DOHH2 (cell line): Measurements from ENCODE around the gene KBTBD12.

ENCODE experiments used
- H3F3A ChIP-seq: fragments of 200-600 bp; sonication (generic), shearing (Covaris generic); 2 replicates; pipeline ENCODE4 v1.6.0; 2016; ENCODE audit warnings: antibody characterized with exemption, mild to moderate bottlenecking; ENCODE audit not compliant: control insufficient read depth, insufficient read depth
- H3K27ac ChIP-seq: fragments of 200-600 bp; sonication (generic); 2 replicates; pipeline ENCODE4 v1.5.1; 2014; ENCODE audit warnings: low read depth, mild to moderate bottlenecking, low read length, moderate library complexity
- H3K27me3 ChIP-seq: fragments of 200-600 bp; sonication (generic); 2 replicates; pipeline ENCODE4 v1.6.1; 2014; ENCODE audit warnings: mild to moderate bottlenecking, low read length, mixed read lengths; ENCODE audit not compliant: control insufficient read depth
- H3K36me3 ChIP-seq: fragments of 200-600 bp; sonication (generic); 2 replicates; pipeline ENCODE4 v1.6.1; 2014; ENCODE audit warnings: mild to moderate bottlenecking, low read length, moderate library complexity, mixed read lengths; ENCODE audit not compliant: control insufficient read depth
- H3K4me1 ChIP-seq: fragments of 200-600 bp; sonication (generic); 2 replicates; pipeline ENCODE4 v1.6.1; 2014; ENCODE audit warnings: mild to moderate bottlenecking, low read length, mixed read lengths; ENCODE audit not compliant: control insufficient read depth
- H3K4me2 ChIP-seq: fragments of 200-600 bp; sonication (generic); 2 replicates; pipeline ENCODE4 v1.6.0; 2014; ENCODE audit warnings: mild to moderate bottlenecking, low read length, moderate library complexity
- H3K4me3 ChIP-seq: fragments of 200-600 bp; sonication (generic); 2 replicates; pipeline ENCODE4 v1.5.1; 2014; ENCODE audit warnings: mild to moderate bottlenecking, low read length, mixed read lengths
- H3K79me2 ChIP-seq: fragments of 200-600 bp; sonication (generic); 2 replicates; pipeline ENCODE4 v1.6.1; 2014; ENCODE audit warnings: mild to moderate bottlenecking, low read length, mixed read lengths; ENCODE audit not compliant: control insufficient read depth
- H3K9me2 ChIP-seq: fragments of 200-600 bp; sonication (generic); replicated peaks from 2 replicates; pipeline ENCODE4 v1.6.1; 2014; ENCODE audit warnings: mild to moderate bottlenecking, low read length, mixed read lengths; ENCODE audit not compliant: control insufficient read depth
- H3K9me3 ChIP-seq: fragments of 200-600 bp; sonication (generic); 2 replicates; pipeline ENCODE4 v1.6.1; 2014; ENCODE audit warnings: antibody characterized with exemption, low read length, mixed read lengths; ENCODE audit not compliant: control insufficient read depth, insufficient read depth
- H4K20me1 ChIP-seq: fragments of 200-600 bp; sonication (generic); 2 replicates; pipeline ENCODE4 v1.6.0; 2014; ENCODE audit warnings: low read depth, mild to moderate bottlenecking, antibody characterized with exemption, low read length, moderate library complexity; ENCODE audit not compliant: control insufficient read depth, insufficient read depth
- CTCF ChIP-seq: fragments of 200-600 bp; sonication (generic); IDR thresholded peaks from one replicate; pipeline ENCODE4 v1.5.1; 2014; ENCODE audit warnings: antibody characterized with exemption, mild to moderate bottlenecking, low read depth, low read length; ENCODE audit not compliant: poor library complexity, severe bottlenecking
- EZH2phosphoT487 ChIP-seq: fragments of 200-600 bp; sonication (generic); IDR thresholded peaks from 2 replicates; pipeline ENCODE4 v1.6.1; 2017; ENCODE audit warnings: borderline replicate concordance, mild to moderate bottlenecking, antibody characterized with exemption, low read length, moderate library complexity, mixed read lengths

Gene KBTBD12

GRCh38 chr3:127908202-127908601 is 6.8 kb upstream of the KBTBD12 start:
- H3K79me2 ChIP-seq = no peaks in the 10 kb centered on the region
- H3K9me2 ChIP-seq = no peaks in the 10 kb centered on the region
- no peaks in the 10 kb centered on the region for H3K4me1 ChIP-seq
- no peak overlapping the region for H3K27ac ChIP-seq
- no peaks in the 10 kb centered on the region for H3K36me3 ChIP-seq
- no peak overlapping the region for H3K4me2 ChIP-seq
- 0 out of 2 replicates have a peak, but pooled peaks cover 2% of the 10 kb centered on the region for H3K27me3 ChIP-seq
- TF ChIP-seq CTCF = no peak
- no peak for TF ChIP-seq EZH2phosphoT487
- H3F3A ChIP-seq = no peaks in the 10 kb centered on the region
- H3K9me3 ChIP-seq = peaks cover 5% of the 10 kb centered on the region; the same call in 1 of the 2 replicates
- no peak overlapping the region for H3K4me3 ChIP-seq
- H4K20me1 ChIP-seq = no peaks in the 10 kb centered on the region

GRCh38 chr3:127908951-127909350 is 6.1 kb upstream of the KBTBD12 start:
- H3K36me3 ChIP-seq = no peaks in the 10 kb centered on the region
- H3F3A ChIP-seq = no peaks in the 10 kb centered on the region
- no peak overlapping the region for H3K4me3 ChIP-seq
- peaks cover 5% of the 10 kb centered on the region; the same call in 1 of the 2 replicates for H3K9me3 ChIP-seq
- no peaks in the 10 kb centered on the region for H4K20me1 ChIP-seq
- no peak for TF ChIP-seq CTCF
- TF ChIP-seq EZH2phosphoT487 = no peak
- H3K27ac ChIP-seq = no peak overlapping the region
- no peaks in the 10 kb centered on the region for H3K4me1 ChIP-seq
- H3K4me2 ChIP-seq = no peak overlapping the region
- 0 out of 2 replicates have a peak, but pooled peaks cover 2% of the 10 kb centered on the region for H3K27me3 ChIP-seq
- H3K9me2 ChIP-seq = no peaks in the 10 kb centered on the region
- H3K79me2 ChIP-seq = no peaks in the 10 kb centered on the region

- H3K9me3 ChIP-seq = peaks cover 11% of the 10 kb centered on the region; the same call in 1 of the 2 replicates
- H3K27ac ChIP-seq = no peak overlapping the region
- H3K79me2 ChIP-seq = no peaks in the 10 kb centered on the region
- H3K4me2 ChIP-seq = no peak overlapping the region
- H4K20me1 ChIP-seq = no peaks in the 10 kb centered on the region
- H3K4me1 ChIP-seq = no peaks in the 10 kb centered on the region
- no peak for TF ChIP-seq EZH2phosphoT487
- TF ChIP-seq CTCF = no peak
- no peaks in the 10 kb centered on the region for H3F3A ChIP-seq
- H3K27me3 ChIP-seq = 0 out of 2 replicates have a peak, but pooled peaks cover 5% of the 10 kb centered on the region
- H3K36me3 ChIP-seq = no peaks in the 10 kb centered on the region
- H3K4me3 ChIP-seq = no peak overlapping the region
- H3K9me2 ChIP-seq = no peaks in the 10 kb centered on the region
These were observed 5.4 kb upstream of the KBTBD12 start for GRCh38 chr3:127909646-127910045.
